Loucy (cell line): ENCODE data around the gene AGAP1.

Experiments used
- EZH2phosphoT487 ChIP-seq: fragments of 200-600 bp; IDR thresholded peaks from 2 replicates; pipeline ENCODE4 v1.6.1; 2018; ENCODE audit warnings: antibody characterized with exemption, mild to moderate bottlenecking, moderate library complexity, borderline replicate concordance
- TF ChIP-seq, protein P1 (sequence below): fragments of 200-600 bp; sonication (generic); conservative IDR thresholded peaks from 2 replicates; pipeline ENCODE4 v1.5.1; 2014; ENCODE audit warnings: mild to moderate bottlenecking, antibody characterized with exemption, low read length

GRCh38 chr2:236047886-236048540, 554.2 kb downstream of the AGAP1 start:
- TF ChIP-seq, protein P1, sequence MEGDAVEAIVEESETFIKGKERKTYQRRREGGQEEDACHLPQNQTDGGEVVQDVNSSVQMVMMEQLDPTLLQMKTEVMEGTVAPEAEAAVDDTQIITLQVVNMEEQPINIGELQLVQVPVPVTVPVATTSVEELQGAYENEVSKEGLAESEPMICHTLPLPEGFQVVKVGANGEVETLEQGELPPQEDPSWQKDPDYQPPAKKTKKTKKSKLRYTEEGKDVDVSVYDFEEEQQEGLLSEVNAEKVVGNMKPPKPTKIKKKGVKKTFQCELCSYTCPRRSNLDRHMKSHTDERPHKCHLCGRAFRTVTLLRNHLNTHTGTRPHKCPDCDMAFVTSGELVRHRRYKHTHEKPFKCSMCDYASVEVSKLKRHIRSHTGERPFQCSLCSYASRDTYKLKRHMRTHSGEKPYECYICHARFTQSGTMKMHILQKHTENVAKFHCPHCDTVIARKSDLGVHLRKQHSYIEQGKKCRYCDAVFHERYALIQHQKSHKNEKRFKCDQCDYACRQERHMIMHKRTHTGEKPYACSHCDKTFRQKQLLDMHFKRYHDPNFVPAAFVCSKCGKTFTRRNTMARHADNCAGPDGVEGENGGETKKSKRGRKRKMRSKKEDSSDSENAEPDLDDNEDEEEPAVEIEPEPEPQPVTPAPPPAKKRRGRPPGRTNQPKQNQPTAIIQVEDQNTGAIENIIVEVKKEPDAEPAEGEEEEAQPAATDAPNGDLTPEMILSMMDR = no peak
- TF ChIP-seq EZH2phosphoT487 = no peak
